ENCODE results near the gene HAPLN1.

- TF ChIP-seq CTCF (IDR thresholded peaks at IDR 0.05; ENCODE audit: low read depth, low read length, poor library complexity, severe bottlenecking) (no peak), EZH2phosphoT487 (IDR thresholded peaks at IDR 0.05; ENCODE audit: borderline replicate concordance, low read length) (no peak)
Measured at GRCh38 chr5:83760579-83760978, 39.9 kb upstream of the HAPLN1 start.
